Femur (tissue), 1 donor: ENCODE measurements around the gene DLG2.
A peak's percentile ranks its signal among the peaks of the same experiment; 100 is the strongest.
"Not testable (repeated sequence)": the region's sequence is repeated elsewhere in the genome, so short reads cannot be mapped to it uniquely, and the experiment has no call there.

Experiments used
- DNase-seq: peaks from one replicate; pipeline ENCODE4 v3.0.0-alpha.2; 2017

The DLG2 gene

GRCh38 chr11:85096939-85097338, 530.2 kb downstream of the DLG2 start:
- DNase-seq: no peak

- no peak for DNase-seq
Measured at GRCh38 chr11:85095239-85095638, 531.9 kb downstream of the DLG2 start.

DNA sequence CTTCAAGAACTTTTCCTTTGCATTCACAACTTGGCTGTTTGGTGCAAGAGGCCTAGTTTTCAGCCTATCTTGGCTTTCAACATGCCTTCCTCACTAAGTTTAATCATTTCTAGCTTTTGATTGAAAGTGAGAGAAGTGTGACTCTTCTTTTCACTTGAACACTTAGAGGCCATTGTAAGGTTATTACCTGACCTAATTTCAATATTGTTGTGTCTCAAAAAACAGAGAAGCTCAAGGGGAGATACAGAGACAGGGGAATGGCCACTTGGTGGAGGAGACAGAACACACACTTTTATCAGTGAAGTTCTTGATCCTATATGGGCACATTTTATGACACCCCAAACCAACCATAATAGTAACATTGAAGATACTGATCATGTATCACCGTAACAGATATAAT, 532.3 kb downstream of the DLG2 start:
- no peak for DNase-seq

GRCh38 chr11:85089654-85090053, 537.5 kb downstream of the DLG2 start:
- DNase-seq: no peak

DNA sequence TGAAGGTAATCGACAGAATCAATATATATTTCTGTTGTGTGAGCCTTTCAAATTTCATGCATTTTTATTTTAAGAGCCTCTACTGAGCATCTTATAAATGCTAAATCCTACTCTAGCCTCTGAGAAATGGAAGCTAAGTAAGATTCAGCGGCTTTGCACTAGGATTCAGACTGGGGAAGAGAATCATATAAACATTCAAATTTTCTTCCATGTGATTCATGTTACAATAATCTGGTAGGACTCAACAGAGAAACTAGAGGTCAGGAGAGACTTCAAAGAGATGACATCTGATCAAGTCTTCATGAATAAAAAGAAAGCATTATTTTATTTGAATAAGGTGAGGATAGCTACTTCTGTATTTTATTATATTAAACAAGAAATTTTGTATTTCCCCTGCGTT, 538.9 kb downstream of the DLG2 start:
- DNase-seq: no peak

GRCh38 chr11:85086504-85087284, 540.5 kb downstream of the DLG2 start:
- DNase-seq: no peak

DNA sequence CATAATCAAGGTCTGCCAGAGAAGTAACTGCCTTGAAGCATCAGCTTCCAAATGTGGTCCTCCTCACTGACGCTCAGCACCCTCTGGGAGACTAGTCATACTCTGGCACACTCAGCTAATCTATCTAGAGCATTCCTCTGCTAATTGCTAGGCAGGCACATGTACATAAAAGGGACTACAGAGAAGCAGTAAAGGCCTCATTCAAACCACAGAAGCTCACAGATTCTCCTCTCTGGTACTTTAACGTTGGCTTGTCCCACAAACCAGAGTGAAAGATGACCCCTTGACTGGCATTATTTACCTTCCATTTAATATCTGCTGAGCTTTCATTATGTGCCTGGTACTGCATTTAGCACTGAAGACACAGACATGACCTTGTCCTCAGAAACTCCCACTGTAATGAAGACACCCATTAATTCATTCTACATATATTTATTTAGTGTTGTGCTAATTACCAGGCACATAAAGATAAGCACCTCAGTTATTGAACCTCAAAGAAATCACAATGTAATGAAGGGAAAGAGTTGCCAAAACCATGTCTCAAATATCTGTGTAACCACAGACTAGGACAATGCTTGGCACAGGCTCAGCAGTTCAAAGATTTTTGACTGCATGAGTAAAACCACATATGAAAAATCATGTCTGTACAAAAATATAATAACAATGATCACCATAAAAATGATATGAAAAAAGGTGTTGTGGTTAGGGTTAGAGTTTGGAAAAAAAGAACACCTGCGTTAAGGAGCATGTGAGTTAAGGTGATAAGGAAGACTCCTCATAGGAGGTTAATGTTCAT, 550.4 kb downstream of the DLG2 start:
- no peak for DNase-seq

- no peak for DNase-seq
Measured at GRCh38 chr11:85062659-85063058, 564.5 kb downstream of the DLG2 start.

- no peak for DNase-seq
Measured at GRCh38 chr11:85052636-85053035, 574.5 kb downstream of the DLG2 start.

DNA sequence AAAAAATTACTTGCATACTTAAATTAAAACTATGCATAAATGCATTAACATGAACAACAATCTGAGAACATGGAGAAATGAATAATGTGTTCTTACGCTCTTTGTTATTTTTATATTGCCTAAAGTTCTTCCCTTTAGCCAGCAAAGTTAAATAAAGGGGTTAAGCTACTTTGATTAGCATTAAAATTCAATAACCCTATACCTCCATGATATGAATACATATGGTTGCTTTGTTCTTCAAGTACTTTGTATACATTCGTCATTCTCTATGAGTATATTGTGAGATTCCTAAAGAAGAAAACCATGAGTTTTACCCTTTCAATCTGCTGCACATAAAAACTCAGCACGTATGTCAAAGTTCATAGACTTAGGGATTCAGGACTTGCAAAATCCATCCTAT, 578.3 kb downstream of the DLG2 start:
- DNase-seq: no peak

- DNase-seq: no peak
Measured at GRCh38 chr11:85045716-85046115, 581.4 kb downstream of the DLG2 start.

GRCh38 chr11:85044911-85045310, 582.2 kb downstream of the DLG2 start:
- DNase-seq: no peak

GRCh38 chr11:85042361-85042760, 584.8 kb downstream of the DLG2 start:
- DNase-seq: no peak

- no peak for DNase-seq
Measured at GRCh38 chr11:85040166-85040565, 587.0 kb downstream of the DLG2 start.

DNA sequence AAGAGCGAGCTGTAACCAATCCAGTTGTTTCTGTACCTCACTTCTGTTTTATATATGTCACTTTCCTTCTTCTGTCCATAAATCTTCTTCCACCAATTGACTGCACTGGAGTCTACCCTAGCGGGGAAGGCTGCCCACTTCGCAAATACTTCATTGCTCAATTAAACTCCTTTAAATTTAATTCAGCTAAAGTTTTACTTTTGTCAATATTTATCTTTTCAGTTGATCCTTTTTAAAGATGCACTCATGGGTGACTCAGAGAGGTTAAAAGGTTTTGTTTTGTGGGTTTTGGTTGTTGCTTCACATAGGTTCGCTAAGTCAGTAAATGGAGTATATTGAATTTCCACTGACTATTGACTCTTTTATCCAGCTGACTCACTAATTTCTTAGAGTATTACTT, 597.2 kb downstream of the DLG2 start:
- DNase-seq: no peak

GRCh38 chr11:85028329-85029101, 598.6 kb downstream of the DLG2 start:
- DNase-seq: no peak

GRCh38 chr11:85027346-85027745, 599.8 kb downstream of the DLG2 start:
- no peak for DNase-seq

DNA sequence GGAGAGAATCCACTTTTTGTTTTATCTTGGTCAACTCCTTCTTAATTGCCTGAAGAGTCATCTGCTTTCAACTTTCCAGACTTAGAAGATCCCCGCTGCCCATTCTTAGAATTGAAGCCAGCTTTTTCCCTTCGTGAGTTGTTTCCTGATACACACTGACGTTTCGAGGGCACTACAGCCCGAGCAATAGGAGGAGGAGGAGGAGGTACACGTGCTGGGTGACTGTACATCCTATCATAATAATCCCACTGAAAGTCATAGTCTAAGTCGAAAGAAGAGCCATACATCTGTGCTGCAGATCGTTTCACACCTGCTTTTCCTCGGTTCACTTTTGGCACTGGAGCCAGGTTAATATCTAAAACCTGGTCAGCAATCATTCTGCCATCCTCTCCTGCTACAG, 606.1 kb downstream of the DLG2 start:
- DNase-seq: no peak

- DNase-seq: no peak
Measured at GRCh38 chr11:84993386-84993785, 633.8 kb downstream of the DLG2 start.

GRCh38 chr11:84990141-84990540, 637.0 kb downstream of the DLG2 start:
- DNase-seq: no peak

- DNase-seq: not testable (repeated sequence)
Measured at GRCh38 chr11:84987686-84988187, 639.4 kb downstream of the DLG2 start.

GRCh38 chr11:84981301-84981700, 645.8 kb downstream of the DLG2 start:
- no peak for DNase-seq

DNA sequence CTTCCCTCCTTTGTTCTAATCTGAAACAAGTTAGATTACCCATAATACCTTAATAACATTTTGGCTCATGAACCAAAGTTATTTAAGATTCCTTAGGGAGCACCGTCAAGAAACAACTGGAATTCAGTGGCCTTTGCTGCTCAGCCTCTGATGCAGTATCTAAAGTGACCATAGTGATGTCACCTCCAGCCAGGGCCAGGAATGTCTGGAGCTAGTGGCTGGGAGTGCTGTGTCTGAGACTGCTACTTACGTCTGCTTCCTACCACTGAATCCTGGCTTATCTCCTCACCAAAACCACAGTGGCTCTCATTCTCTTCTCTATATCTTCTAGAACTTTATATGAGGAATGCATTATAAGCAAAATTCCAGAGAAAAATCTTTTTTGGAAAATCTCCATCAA, 658.0 kb downstream of the DLG2 start:
- DNase-seq: peak; percentile 47
